Mesendoderm (in vitro differentiated cells): ENCODE measurements around the gene LRFN2.

Source experiments
- DNase-seq: peaks from one replicate; pipeline ENCODE4 v3.0.0; 2013
- H2AK5ac ChIP-seq: 2 replicates; pipeline ENCODE4 v1.6.1; 2013; ENCODE audit warnings: low read length, inconsistent platforms
- H2BK120ac ChIP-seq: 2 replicates; pipeline ENCODE4 v1.6.1; 2013; ENCODE audit warnings: low read depth, mild to moderate bottlenecking, low read length, moderate library complexity, mixed read lengths
- H2BK15ac ChIP-seq: replicated peaks from 2 replicates; pipeline ENCODE4 v1.6.1; 2013; ENCODE audit warnings: low read depth, mild to moderate bottlenecking, moderate library complexity
- H2BK5ac ChIP-seq: 2 replicates; pipeline ENCODE4 v1.6.1; 2013; ENCODE audit warnings: low read length, inconsistent platforms
- H3K18ac ChIP-seq: 2 replicates; pipeline ENCODE4 v1.6.1; 2013; ENCODE audit warnings: mild to moderate bottlenecking, low read length, mixed read lengths
- H3K23ac ChIP-seq: one replicate; pipeline ENCODE4 v1.6.1; 2013; ENCODE audit warnings: low read length
- H3K27ac ChIP-seq: 2 replicates; pipeline ENCODE4 v1.5.1; 2013; ENCODE audit warnings: low read depth, mild to moderate bottlenecking, inconsistent platforms, low read length, moderate library complexity
- H3K27me3 ChIP-seq: 2 replicates; pipeline ENCODE4 v1.6.1; 2013; ENCODE audit warnings: low read length, control low read depth, mild to moderate bottlenecking, inconsistent platforms; ENCODE audit not compliant: insufficient read depth, poor library complexity
- H3K36me3 ChIP-seq: 2 replicates; pipeline ENCODE4 v1.6.1; 2013; ENCODE audit warnings: low read length, inconsistent platforms; ENCODE audit not compliant: control insufficient read depth, insufficient read depth
- H3K4ac ChIP-seq: one replicate; pipeline ENCODE4 v1.6.1; 2013; ENCODE audit warnings: low read depth, mild to moderate bottlenecking, low read length, moderate library complexity
- H3K4me1 ChIP-seq: 2 replicates; pipeline ENCODE4 v1.6.1; 2013; ENCODE audit warnings: low read depth, low read length, inconsistent platforms; ENCODE audit not compliant: control insufficient read depth
- H3K4me2 ChIP-seq: 2 replicates; pipeline ENCODE4 v1.6.1; 2013; ENCODE audit warnings: low read length
- H3K4me3 ChIP-seq: 2 replicates; pipeline ENCODE4 v1.5.1; 2013; ENCODE audit warnings: mild to moderate bottlenecking, low read length
- H3K56ac ChIP-seq: one replicate; pipeline ENCODE4 v1.6.1; 2013; ENCODE audit warnings: low read length
- H3K79me1 ChIP-seq: 2 replicates; pipeline ENCODE4 v1.6.1; 2013; ENCODE audit warnings: low read length, inconsistent platforms
- H3K79me2 ChIP-seq: 2 replicates; pipeline ENCODE4 v1.6.1; 2013; ENCODE audit warnings: mild to moderate bottlenecking, low read length; ENCODE audit not compliant: control insufficient read depth, insufficient read depth
- H3K9ac ChIP-seq: 2 replicates; pipeline ENCODE4 v1.6.1; 2013; ENCODE audit warnings: low read length, inconsistent platforms
- H4K5ac ChIP-seq: one replicate; pipeline ENCODE4 v1.6.1; 2013; ENCODE audit warnings: low read length
- H4K8ac ChIP-seq: one replicate; pipeline ENCODE4 v1.6.1; 2013; ENCODE audit warnings: low read depth, mild to moderate bottlenecking, control low read depth, low read length, moderate library complexity
- WGBS: extraction: QIAGEN DNeasy Blood & Tissue Kit; methylation state at CpG from one replicate; pipeline ENCODE4 v1.1.7; 2013; ENCODE audit warnings: low lambda C conversion rate, missing lambda C conversion rate; ENCODE audit not compliant: insufficient coverage; ENCODE audit errors: extremely low coverage; 5-methylcytosine and 5-hydroxymethylcytosine counted together

The LRFN2 gene

DNA sequence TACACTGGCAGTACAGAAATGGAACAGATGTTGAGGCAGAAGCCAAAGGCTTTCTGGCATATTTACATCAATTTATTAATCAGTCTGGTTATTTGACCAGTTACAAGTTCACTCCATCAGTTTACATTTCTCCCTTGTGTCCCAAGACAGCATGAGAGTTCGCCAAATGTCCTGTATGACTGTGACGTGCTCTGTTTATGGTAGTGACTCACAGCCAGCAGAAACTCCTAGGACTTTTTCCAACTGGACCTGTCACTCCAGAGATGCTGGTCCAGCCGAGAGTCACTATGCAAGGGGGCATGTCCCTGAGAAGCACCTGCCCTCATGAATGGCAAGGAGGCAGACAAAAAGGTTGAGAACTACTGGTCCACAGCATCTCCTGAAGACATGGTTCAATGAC, 160.0 kb downstream of the LRFN2 start:
- no peak overlapping the region for H2BK5ac ChIP-seq
- H2AK5ac ChIP-seq = no peak overlapping the region
- no peak overlapping the region for H2BK120ac ChIP-seq
- H3K23ac ChIP-seq = no peak overlapping the region
- DNase-seq = no peak
- no peak overlapping the region for H2BK15ac ChIP-seq
- H3K4me2 ChIP-seq = no peak overlapping the region
- no CpG with 5 or more reads among the region's 3 CpGs for WGBS
- no peak overlapping the region for H4K8ac ChIP-seq
- no peak overlapping the region for H3K18ac ChIP-seq
- no peaks in the 10 kb centered on the region for H3K36me3 ChIP-seq
- H3K79me1 ChIP-seq = no peaks in the 10 kb centered on the region
- no peak overlapping the region for H3K4ac ChIP-seq
- H3K79me2 ChIP-seq = no peaks in the 10 kb centered on the region
- no peak overlapping the region for H3K56ac ChIP-seq
- H3K27ac ChIP-seq = no peak overlapping the region
- H3K4me3 ChIP-seq = no peak overlapping the region
- H4K5ac ChIP-seq = no peak overlapping the region
- H3K27me3 ChIP-seq = no peaks in the 10 kb centered on the region
- no peak overlapping the region for H3K9ac ChIP-seq
- H3K4me1 ChIP-seq = no peaks in the 10 kb centered on the region

- no peak for DNase-seq
- Histone ChIP-seq H2AK5ac (no peak overlapping the region), H3K36me3 (no peaks in the 10 kb centered on the region), H3K4me1 (no peaks in the 10 kb centered on the region), H2BK120ac (no peak overlapping the region), H3K56ac (no peak overlapping the region), H3K4me3 (no peak overlapping the region), H4K8ac (no peak overlapping the region), H3K79me2 (no peaks in the 10 kb centered on the region), H3K4me2 (no peak overlapping the region), H2BK15ac (no peak overlapping the region), H4K5ac (no peak overlapping the region), H3K27me3 (no peaks in the 10 kb centered on the region), H3K23ac (no peak overlapping the region), H3K79me1 (no peaks in the 10 kb centered on the region), H2BK5ac (no peak overlapping the region), H3K27ac (no peak overlapping the region), H3K9ac (no peak overlapping the region), H3K4ac (no peak overlapping the region), H3K18ac (no peak overlapping the region)
- WGBS = no CpG with 5 or more reads among the region's 7 CpGs
Observed at GRCh38 chr6:40426346-40427066, 160.7 kb downstream of the LRFN2 start.

GRCh38 chr6:40425192-40425919, 161.8 kb downstream of the LRFN2 start:
- Histone ChIP-seq H3K4me3 (no peak overlapping the region), H3K79me2 (no peaks in the 10 kb centered on the region), H3K56ac (no peak overlapping the region), H3K4ac (no peak overlapping the region), H3K9ac (no peak overlapping the region), H2BK120ac (no peak overlapping the region), H3K27me3 (no peaks in the 10 kb centered on the region), H3K4me1 (no peaks in the 10 kb centered on the region), H3K79me1 (no peaks in the 10 kb centered on the region), H3K18ac (no peak overlapping the region), H2BK15ac (no peak overlapping the region), H2AK5ac (no peak overlapping the region), H2BK5ac (no peak overlapping the region), H3K4me2 (no peak overlapping the region), H4K5ac (no peak overlapping the region), H3K36me3 (no peaks in the 10 kb centered on the region), H3K23ac (no peak overlapping the region), H3K27ac (no peak overlapping the region), H4K8ac (no peak overlapping the region)
- DNase-seq = no peak
- no CpG with 5 or more reads among the region's 4 CpGs for WGBS

GRCh38 chr6:40422046-40422445, 165.1 kb downstream of the LRFN2 start:
- no peak overlapping the region for H3K18ac ChIP-seq
- no peak overlapping the region for H2BK5ac ChIP-seq
- no peaks in the 10 kb centered on the region for H3K79me2 ChIP-seq
- no peaks in the 10 kb centered on the region for H3K36me3 ChIP-seq
- H3K27ac ChIP-seq = no peak overlapping the region
- DNase-seq = no peak
- H3K9ac ChIP-seq = no peak overlapping the region
- no peak overlapping the region for H3K56ac ChIP-seq
- no peak overlapping the region for H4K8ac ChIP-seq
- H3K4me1 ChIP-seq = peaks cover 3% of the 10 kb centered on the region
- no peak overlapping the region for H3K4me2 ChIP-seq
- no peak overlapping the region for H3K4me3 ChIP-seq
- H3K4ac ChIP-seq = no peak overlapping the region
- H2BK120ac ChIP-seq = no peak overlapping the region
- H3K27me3 ChIP-seq = no peaks in the 10 kb centered on the region
- no peaks in the 10 kb centered on the region for H3K79me1 ChIP-seq
- H2BK15ac ChIP-seq = no peak overlapping the region
- H3K23ac ChIP-seq = no peak overlapping the region
- H4K5ac ChIP-seq = no peak overlapping the region
- no CpG with 5 or more reads among the region's 1 CpG for WGBS
- H2AK5ac ChIP-seq = no peak overlapping the region

DNA sequence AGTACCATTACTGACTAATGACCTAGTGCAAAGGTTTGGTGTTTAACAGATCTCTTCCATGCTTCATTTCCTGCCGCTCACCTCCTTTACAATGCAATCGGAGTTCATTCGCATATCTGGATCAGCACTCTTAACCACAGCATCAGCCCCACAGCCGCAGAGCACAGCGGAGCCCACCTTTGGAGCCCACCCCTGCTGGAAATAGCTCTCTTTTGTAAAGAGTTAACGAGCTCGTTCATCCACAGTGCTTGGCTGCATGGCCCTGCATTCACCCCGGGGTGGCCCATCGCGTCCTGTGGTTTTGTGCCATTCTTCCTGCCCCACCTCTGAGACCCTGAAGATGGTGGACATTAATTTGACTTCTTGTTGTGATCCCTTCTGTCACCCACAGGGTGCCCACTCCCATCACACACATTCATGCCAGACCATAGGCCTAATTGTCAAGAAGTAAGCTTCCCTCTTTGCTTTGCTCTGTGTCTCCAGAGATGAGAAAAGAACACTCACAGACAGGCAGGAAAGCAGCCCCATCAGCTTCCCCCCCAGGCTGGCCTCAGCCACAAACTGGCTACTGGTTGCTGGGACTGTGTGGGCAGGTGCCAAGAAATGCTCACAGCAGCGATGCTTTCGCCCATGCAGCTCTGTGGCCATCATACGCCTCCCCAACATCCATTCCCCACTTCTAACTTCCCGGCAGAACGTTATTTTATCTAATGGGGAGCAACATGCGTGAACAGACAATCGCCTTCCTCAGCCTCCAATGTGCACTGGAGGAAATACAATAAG, 167.0 kb downstream of the LRFN2 start:
- H3K27me3 ChIP-seq = no peaks in the 10 kb centered on the region
- DNase-seq = no peak
- no peak overlapping the region for H3K4ac ChIP-seq
- H3K56ac ChIP-seq = no peak overlapping the region
- no peak overlapping the region for H3K9ac ChIP-seq
- H2BK120ac ChIP-seq = no peak overlapping the region
- peaks cover 3% of the 10 kb centered on the region for H3K4me1 ChIP-seq
- no CpG with 5 or more reads among the region's 17 CpGs for WGBS
- no peak overlapping the region for H2AK5ac ChIP-seq
- H3K18ac ChIP-seq = no peak overlapping the region
- H2BK15ac ChIP-seq = no peak overlapping the region
- no peak overlapping the region for H4K5ac ChIP-seq
- H3K79me2 ChIP-seq = no peaks in the 10 kb centered on the region
- H4K8ac ChIP-seq = no peak overlapping the region
- H3K4me3 ChIP-seq = no peak overlapping the region
- no peak overlapping the region for H3K4me2 ChIP-seq
- H3K79me1 ChIP-seq = no peaks in the 10 kb centered on the region
- H2BK5ac ChIP-seq = no peak overlapping the region
- H3K27ac ChIP-seq = no peak overlapping the region
- H3K23ac ChIP-seq = no peak overlapping the region
- H3K36me3 ChIP-seq = no peaks in the 10 kb centered on the region
